Uterus (tissue), 2 donors: ENCODE data around the gene NNT.
"Not testable (repeated sequence)": the region's sequence is repeated elsewhere in the genome, so short reads cannot be mapped to it uniquely, and the experiment has no call there.

ENCODE experiments used
- POLR2A ChIP-seq, 2 donors: fragments of 450-650 bp; IDR thresholded peaks; one replicate each; pipeline ENCODE4 v1.6.1; 2016; ENCODE audit warnings: antibody characterized with exemption in 2 of 2, mild to moderate bottlenecking in 1 of 2, moderate library complexity in 1 of 2
- TF ChIP-seq, protein P1 (sequence below), 4 experiments: fragments of 200-600 bp in 2 of 4; fragments of 450-650 bp in 2 of 4; sonication (generic) in 2 of 4; IDR thresholded peaks; one replicate each; pipeline ENCODE4 v1.5.1; 2016 to 2019; ENCODE audit warnings: antibody characterized with exemption in 4 of 4, mild to moderate bottlenecking in 2 of 4, moderate library complexity in 1 of 4

DNA sequence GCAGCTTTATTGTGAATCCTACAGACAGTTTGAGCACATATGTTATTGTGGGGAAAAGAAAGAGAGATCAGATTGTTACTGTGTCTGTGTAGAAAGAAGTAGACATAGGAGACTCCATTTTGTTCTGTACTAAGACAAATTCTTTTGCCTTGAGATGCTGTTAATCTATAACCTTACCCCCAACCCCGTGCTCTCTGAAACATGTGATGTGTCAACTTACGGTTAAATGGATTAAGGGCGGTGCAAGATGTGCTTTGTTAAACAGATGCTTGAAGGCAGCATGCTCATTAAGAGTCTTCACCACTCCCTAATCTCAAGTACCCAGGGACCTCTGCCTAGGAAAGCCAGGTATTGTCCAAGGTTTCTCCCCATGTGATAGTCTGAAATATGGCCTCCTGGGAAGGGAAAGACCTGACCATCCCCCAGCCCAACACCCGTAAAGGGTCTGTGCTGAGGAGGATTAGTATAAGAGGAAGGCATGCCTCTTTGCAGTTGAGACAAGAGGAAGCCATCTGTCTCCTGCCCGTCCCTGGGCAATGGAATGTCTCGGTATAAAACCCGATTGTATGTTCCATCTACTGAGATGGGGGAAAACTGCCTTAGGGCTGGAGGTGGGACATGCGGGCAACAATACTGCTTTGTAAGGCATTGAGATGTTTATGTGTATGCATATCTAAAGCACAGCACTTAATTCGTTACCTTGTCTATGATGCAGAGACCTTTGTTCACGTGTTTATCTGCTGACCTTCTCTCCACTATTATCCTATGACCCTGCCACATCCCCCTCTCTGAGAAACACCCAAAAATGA is 22.4 kb upstream of the NNT start:
- TF ChIP-seq, protein P1, sequence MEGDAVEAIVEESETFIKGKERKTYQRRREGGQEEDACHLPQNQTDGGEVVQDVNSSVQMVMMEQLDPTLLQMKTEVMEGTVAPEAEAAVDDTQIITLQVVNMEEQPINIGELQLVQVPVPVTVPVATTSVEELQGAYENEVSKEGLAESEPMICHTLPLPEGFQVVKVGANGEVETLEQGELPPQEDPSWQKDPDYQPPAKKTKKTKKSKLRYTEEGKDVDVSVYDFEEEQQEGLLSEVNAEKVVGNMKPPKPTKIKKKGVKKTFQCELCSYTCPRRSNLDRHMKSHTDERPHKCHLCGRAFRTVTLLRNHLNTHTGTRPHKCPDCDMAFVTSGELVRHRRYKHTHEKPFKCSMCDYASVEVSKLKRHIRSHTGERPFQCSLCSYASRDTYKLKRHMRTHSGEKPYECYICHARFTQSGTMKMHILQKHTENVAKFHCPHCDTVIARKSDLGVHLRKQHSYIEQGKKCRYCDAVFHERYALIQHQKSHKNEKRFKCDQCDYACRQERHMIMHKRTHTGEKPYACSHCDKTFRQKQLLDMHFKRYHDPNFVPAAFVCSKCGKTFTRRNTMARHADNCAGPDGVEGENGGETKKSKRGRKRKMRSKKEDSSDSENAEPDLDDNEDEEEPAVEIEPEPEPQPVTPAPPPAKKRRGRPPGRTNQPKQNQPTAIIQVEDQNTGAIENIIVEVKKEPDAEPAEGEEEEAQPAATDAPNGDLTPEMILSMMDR (IDR thresholded peaks at IDR 0.05): not testable (repeated sequence)
- TF ChIP-seq POLR2A (IDR thresholded peaks at IDR 0.05): not testable (repeated sequence)
